ENCODE data around the gene FBXL7. TPM values are rescaled to one million over a fixed set of nuclear protein-coding genes. Genes with fewer than 3 reads are reported as not detected.

The FBXL7 gene
- total RNA-seq, 4 donors from 2014 or later: 2.0 to 6.8 (median 3.9) TPM

- intact Hi-C loops (cut with DNase I; ENCODE audit: low total_unique reads): no loop called here
- 33 to 83% methylated on average over 2 of the region's 2 CpGs for WGBS, 2 donors
These were observed 303.3 kb downstream of the FBXL7 start for GRCh38 chr5:15803280-15803679.

GRCh38 chr5:15806613-15807012 is 306.6 kb downstream of the FBXL7 start:
- DNase-seq (ENCODE audit: low spot score in 2 of 2): no peak
- intact Hi-C loops (cut with DNase I; ENCODE audit: low total_unique reads): no loop called here
- 86 to 89% methylated on average over 8 of the region's 8 CpGs for WGBS, 2 donors
- H3K4me3 ChIP-seq (ENCODE audit: low read depth, poor library complexity, severe bottlenecking): no peak overlapping the region
- TF ChIP-seq POLR2A (IDR thresholded peaks at IDR 0.05) (no peak), CTCF (IDR thresholded peaks at IDR 0.05) (no peak)

More at GRCh38 chr5:15803280-15803679, 303.3 kb downstream of the FBXL7 start:
- no peak overlapping the region for H3K4me3 ChIP-seq (ENCODE audit: low read depth, poor library complexity, severe bottlenecking)
- no peak for DNase-seq (ENCODE audit: low spot score in 2 of 2)
- TF ChIP-seq CTCF (IDR thresholded peaks at IDR 0.05) (no peak), POLR2A (IDR thresholded peaks at IDR 0.05) (no peak)

GRCh38 chr5:15807248-15807647 is 307.3 kb downstream of the FBXL7 start:
- DNase-seq (ENCODE audit: low spot score in 2 of 2): no peak
- H3K4me3 ChIP-seq (ENCODE audit: low read depth, poor library complexity, severe bottlenecking): no peak overlapping the region
- no peak for TF ChIP-seq POLR2A (IDR thresholded peaks at IDR 0.05)
- no peak for TF ChIP-seq CTCF (IDR thresholded peaks at IDR 0.05)
- WGBS, 2 donors: 51 to 56% methylated on average over 3 of the region's 3 CpGs
- intact Hi-C loops (cut with DNase I; ENCODE audit: low total_unique reads): no loop called here

- no peak overlapping the region for H3K4me3 ChIP-seq (ENCODE audit: low read depth, poor library complexity, severe bottlenecking)
- intact Hi-C loops (cut with DNase I; ENCODE audit: low total_unique reads): no loop called here
- TF ChIP-seq POLR2A (IDR thresholded peaks at IDR 0.05) (no peak), CTCF (IDR thresholded peaks at IDR 0.05) (no peak)
- 59 to 68% methylated on average over 5 of the region's 5 CpGs for WGBS, 2 donors
- peak in 1 of 2 donors; percentile 21 for DNase-seq (ENCODE audit: low spot score in 2 of 2)
These were observed 307.9 kb downstream of the FBXL7 start for GRCh38 chr5:15807871-15808270.

- DNase-seq (ENCODE audit: low spot score in 2 of 2): no peak
- no peak overlapping the region for H3K4me3 ChIP-seq (ENCODE audit: low read depth, poor library complexity, severe bottlenecking)
- TF ChIP-seq POLR2A (IDR thresholded peaks at IDR 0.05) (no peak), CTCF (IDR thresholded peaks at IDR 0.05) (no peak)
- intact Hi-C loops (cut with DNase I; ENCODE audit: low total_unique reads): no loop called here
- 66 to 67% methylated on average over 3 of the region's 3 CpGs for WGBS, 2 donors
These were observed 308.6 kb downstream of the FBXL7 start for GRCh38 chr5:15808577-15808976.

- TF ChIP-seq POLR2A (IDR thresholded peaks at IDR 0.05) (no peak), CTCF (IDR thresholded peaks at IDR 0.05) (no peak)
- intact Hi-C loops (cut with DNase I; ENCODE audit: low total_unique reads): no loop called here
- H3K4me3 ChIP-seq (ENCODE audit: low read depth, poor library complexity, severe bottlenecking): no peak overlapping the region
- DNase-seq (ENCODE audit: low spot score in 2 of 2): no peak
- 87 to 92% methylated on average over 5 of the region's 5 CpGs for WGBS, 2 donors
These were observed 319.6 kb downstream of the FBXL7 start for GRCh38 chr5:15819617-15820016.

Data from lower leg skin (tissue), 4 donors.